ENCODE data around the gene PXT1. TPM values are rescaled to one million over a fixed set of nuclear protein-coding genes. Genes with fewer than 3 reads are reported as not detected.

The PXT1 gene
- total and polyA plus RNA-seq, 2 experiments from 2014 or later: not detected

- H3K4me2 ChIP-seq: peak within 1 kb of the TSS; percentile 98
- TF ChIP-seq EZH2 (IDR thresholded peaks at IDR 0.05; ENCODE audit: borderline replicate concordance): peak; percentile 54
- TF ChIP-seq EZH2phosphoT487 (IDR thresholded peaks at IDR 0.05; ENCODE audit: low read depth, severe bottlenecking, unreplicated experiment): no peak
- H3K27me3 ChIP-seq: peaks cover 22% of the 10 kb centered on the region
- H3K9me2 ChIP-seq (replicated peaks; ENCODE audit: insufficient read depth): no peaks in the 10 kb centered on the region
- peak within 1 kb of the TSS; percentile 23 for H3K4me3 ChIP-seq
- peaks cover 6% of the 10 kb centered on the region for H3K4me1 ChIP-seq (ENCODE audit: insufficient read depth)
- H2AFZ ChIP-seq: peak within 1 kb of the TSS; percentile 78
- 7% methylated on average over 52 of the region's 65 CpGs for WGBS (ENCODE audit: low lambda C conversion rate, missing lambda C conversion rate)
- H4K20me1 ChIP-seq (ENCODE audit: insufficient read depth, poor library complexity, severe bottlenecking): no peaks in the 10 kb centered on the region
- no peaks in the 10 kb centered on the region for H3K79me2 ChIP-seq
- DNase-seq (ENCODE audit: low spot score): peak; percentile 64
- no peaks in the 10 kb centered on the region for H3K36me3 ChIP-seq (replicated peaks; ENCODE audit: insufficient read depth, low read depth)
- H3K9me3 ChIP-seq (ENCODE audit: low read depth): no peaks in the 10 kb centered on the region
- peak within 1 kb of the TSS; percentile 21 for H3K27ac ChIP-seq
Observed at GRCh38 chr6:36387440-36388303, 55.0 kb downstream of the PXT1 start, which contains the start of gene ETV7. Gene ETV7 (minus strand): TSS chr6:36387669. CDS start chr6:36387541, 128 bp downstream.

DNA sequence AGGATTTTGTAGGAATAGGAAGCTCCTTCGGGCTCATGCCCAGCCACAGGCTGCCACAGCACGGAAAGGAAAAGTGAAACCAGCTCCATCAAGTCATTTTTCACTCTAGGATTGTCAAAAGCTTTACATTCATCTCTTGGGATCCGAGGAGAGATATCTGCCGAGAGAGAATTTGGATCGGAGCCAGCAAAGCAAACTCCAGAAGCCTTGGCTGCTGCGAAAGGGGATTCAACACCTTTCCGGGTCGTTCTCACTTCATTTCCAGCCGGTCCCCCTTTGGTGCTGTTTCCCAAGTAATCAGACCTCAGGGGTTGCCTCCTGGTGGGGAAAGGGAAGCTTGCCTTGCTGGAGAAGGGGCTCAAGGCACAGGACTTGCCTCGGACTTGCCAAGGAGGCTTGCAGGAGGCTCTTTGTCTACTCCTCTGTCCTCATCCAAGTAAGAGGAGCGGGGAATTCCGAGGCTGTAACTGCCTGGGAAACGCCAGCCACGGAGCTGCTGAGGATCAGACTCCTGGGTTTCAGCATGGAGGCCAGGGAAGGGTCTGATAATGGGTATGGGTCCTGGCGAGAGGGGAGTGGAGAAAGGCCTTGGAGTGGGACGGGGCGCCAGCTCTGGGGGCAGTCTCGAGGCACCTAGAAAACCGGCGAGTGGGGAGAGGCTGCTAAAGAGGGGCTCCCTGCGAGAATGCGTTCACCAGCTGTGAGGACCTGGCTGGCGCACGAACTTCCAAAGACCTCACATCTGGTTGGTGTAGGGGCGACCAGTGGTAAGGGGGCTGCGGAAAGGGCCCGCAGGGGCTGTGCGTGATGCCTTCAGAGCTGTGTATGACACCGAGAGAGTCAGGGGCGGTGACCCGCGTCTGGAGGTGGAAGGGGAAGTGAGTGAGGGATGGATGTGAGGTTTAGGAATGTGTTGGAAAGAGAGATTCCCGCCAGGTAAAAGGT, 55.9 kb downstream of the PXT1 start:
- no peaks in the 10 kb centered on the region for H3K36me3 ChIP-seq (replicated peaks; ENCODE audit: insufficient read depth, low read depth)
- peaks cover 22% of the 10 kb centered on the region for H3K27me3 ChIP-seq
- H3K4me1 ChIP-seq (ENCODE audit: insufficient read depth): peaks cover 6% of the 10 kb centered on the region
- H3K27ac ChIP-seq: peak overlapping the region; percentile 21
- peak overlapping the region; percentile 98 for H3K4me2 ChIP-seq
- TF ChIP-seq CTCF (IDR thresholded peaks at IDR 0.05; ENCODE audit: poor library complexity): no peak
- TF ChIP-seq EZH2 (IDR thresholded peaks at IDR 0.05; ENCODE audit: borderline replicate concordance): no peak
- TF ChIP-seq EZH2phosphoT487 (IDR thresholded peaks at IDR 0.05; ENCODE audit: low read depth, severe bottlenecking, unreplicated experiment): no peak
- DNase-seq (ENCODE audit: low spot score): peak; percentile 64
- H3K9me2 ChIP-seq (replicated peaks; ENCODE audit: insufficient read depth): no peaks in the 10 kb centered on the region
- peak overlapping the region; percentile 78 for H2AFZ ChIP-seq
- WGBS (ENCODE audit: low lambda C conversion rate, missing lambda C conversion rate): 8% methylated on average over 33 of the region's 33 CpGs
- no peaks in the 10 kb centered on the region for H4K20me1 ChIP-seq (ENCODE audit: insufficient read depth, poor library complexity, severe bottlenecking)
- H3K9me3 ChIP-seq (ENCODE audit: low read depth): no peaks in the 10 kb centered on the region
- no peaks in the 10 kb centered on the region for H3K79me2 ChIP-seq
- peak overlapping the region; percentile 23 for H3K4me3 ChIP-seq

GRCh38 chr6:36384095-36384494, 58.6 kb downstream of the PXT1 start:
- H3K4me1 ChIP-seq (ENCODE audit: insufficient read depth): peaks cover 6% of the 10 kb centered on the region
- no peaks in the 10 kb centered on the region for H4K20me1 ChIP-seq (ENCODE audit: insufficient read depth, poor library complexity, severe bottlenecking)
- H3K36me3 ChIP-seq (replicated peaks; ENCODE audit: insufficient read depth, low read depth): no peaks in the 10 kb centered on the region
- no peak overlapping the region for H3K4me2 ChIP-seq
- TF ChIP-seq CTCF (IDR thresholded peaks at IDR 0.05; ENCODE audit: poor library complexity) (no peak), EZH2 (IDR thresholded peaks at IDR 0.05; ENCODE audit: borderline replicate concordance) (no peak), EZH2phosphoT487 (IDR thresholded peaks at IDR 0.05; ENCODE audit: low read depth, severe bottlenecking, unreplicated experiment) (no peak)
- no peak overlapping the region for H3K4me3 ChIP-seq
- H3K9me3 ChIP-seq (ENCODE audit: low read depth): no peaks in the 10 kb centered on the region
- H3K27ac ChIP-seq: no peak overlapping the region
- no peaks in the 10 kb centered on the region for H3K9me2 ChIP-seq (replicated peaks; ENCODE audit: insufficient read depth)
- H2AFZ ChIP-seq: no peak overlapping the region
- DNase-seq (ENCODE audit: low spot score): no peak
- 75% methylated on average over 2 of the region's 2 CpGs for WGBS (ENCODE audit: low lambda C conversion rate, missing lambda C conversion rate)
- peaks cover 22% of the 10 kb centered on the region for H3K27me3 ChIP-seq
- H3K79me2 ChIP-seq: no peaks in the 10 kb centered on the region
